ENCODE data around the gene CTDP1. TPM values are rescaled to one million over a fixed set of nuclear protein-coding genes. Genes with fewer than 3 reads are reported as not detected.

CTDP1 gene
- total RNA-seq, 1 experiment from 2014 or later, result 16.1 TPM

- POLR2A ChIA-PET, result no interaction called here
- H3K9me3 Mint-ChIP-seq (ENCODE audit: unreplicated experiment), result no peaks in the 10 kb centered on the region
- H3K27me3 Mint-ChIP-seq (ENCODE audit: insufficient read depth, unreplicated experiment), result no peaks in the 10 kb centered on the region
- DNase-seq, result no peak
- no peaks in the 10 kb centered on the region for H3K4me1 Mint-ChIP-seq (ENCODE audit: low read depth, unreplicated experiment)
- CTCF ChIA-PET, result no interaction called here
- no peak overlapping the region for H3K4me3 Mint-ChIP-seq (ENCODE audit: unreplicated experiment)
- no TSS peak for BruUV-seq (replicated peaks)
- TF ChIP-seq, protein P1, sequence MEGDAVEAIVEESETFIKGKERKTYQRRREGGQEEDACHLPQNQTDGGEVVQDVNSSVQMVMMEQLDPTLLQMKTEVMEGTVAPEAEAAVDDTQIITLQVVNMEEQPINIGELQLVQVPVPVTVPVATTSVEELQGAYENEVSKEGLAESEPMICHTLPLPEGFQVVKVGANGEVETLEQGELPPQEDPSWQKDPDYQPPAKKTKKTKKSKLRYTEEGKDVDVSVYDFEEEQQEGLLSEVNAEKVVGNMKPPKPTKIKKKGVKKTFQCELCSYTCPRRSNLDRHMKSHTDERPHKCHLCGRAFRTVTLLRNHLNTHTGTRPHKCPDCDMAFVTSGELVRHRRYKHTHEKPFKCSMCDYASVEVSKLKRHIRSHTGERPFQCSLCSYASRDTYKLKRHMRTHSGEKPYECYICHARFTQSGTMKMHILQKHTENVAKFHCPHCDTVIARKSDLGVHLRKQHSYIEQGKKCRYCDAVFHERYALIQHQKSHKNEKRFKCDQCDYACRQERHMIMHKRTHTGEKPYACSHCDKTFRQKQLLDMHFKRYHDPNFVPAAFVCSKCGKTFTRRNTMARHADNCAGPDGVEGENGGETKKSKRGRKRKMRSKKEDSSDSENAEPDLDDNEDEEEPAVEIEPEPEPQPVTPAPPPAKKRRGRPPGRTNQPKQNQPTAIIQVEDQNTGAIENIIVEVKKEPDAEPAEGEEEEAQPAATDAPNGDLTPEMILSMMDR (IDR thresholded peaks at IDR 0.05; ENCODE audit: insufficient read depth in 1 of 2, low read depth in 1 of 2, low read length in 1 of 2, severe bottlenecking in 1 of 2, unreplicated experiment in 1 of 2), result no peak
- Histone ChIP-seq H3K4me1 (no peaks in the 10 kb centered on the region), H3K36me3 (ENCODE audit: control insufficient read depth, insufficient read depth, low read length) (no peaks in the 10 kb centered on the region), H3K9me3 (no peaks in the 10 kb centered on the region), H3K27me3 (replicated peaks; ENCODE audit: control insufficient read depth, insufficient read depth, low read length) (no peaks in the 10 kb centered on the region), H3K4me3 (ENCODE audit: low read depth, low read length) (no peak overlapping the region)
- peaks cover 10% of the 10 kb centered on the region for H3K36me3 Mint-ChIP-seq (ENCODE audit: insufficient read depth, unreplicated experiment)
- no peak overlapping the region for H3K27ac Mint-ChIP-seq (ENCODE audit: unreplicated experiment)
- intact Hi-C loops (cut with micrococcal nuclease; ENCODE audit: unreplicated experiment), result no loop called here
These were observed 32.7 kb downstream of the CTDP1 start for GRCh38 chr18:79712206-79712857.

GRCh38 chr18:79713341-79713740 lies 33.7 kb downstream of the CTDP1 start:
- Histone ChIP-seq H3K4me1 (no peaks in the 10 kb centered on the region), H3K36me3 (ENCODE audit: control insufficient read depth, insufficient read depth, low read length) (no peaks in the 10 kb centered on the region), H3K9me3 (no peaks in the 10 kb centered on the region), H3K4me3 (ENCODE audit: low read depth, low read length) (no peak overlapping the region), H3K27me3 (replicated peaks; ENCODE audit: control insufficient read depth, insufficient read depth, low read length) (no peaks in the 10 kb centered on the region)
- no peaks in the 10 kb centered on the region for H3K4me1 Mint-ChIP-seq (ENCODE audit: low read depth, unreplicated experiment)
- no peak overlapping the region for H3K4me3 Mint-ChIP-seq (ENCODE audit: unreplicated experiment)
- POLR2A ChIA-PET, result no interaction called here
- CTCF ChIA-PET, result no interaction called here
- intact Hi-C loops (cut with micrococcal nuclease; ENCODE audit: unreplicated experiment), result no loop called here
- TF ChIP-seq, protein P1 (IDR thresholded peaks at IDR 0.05; ENCODE audit: insufficient read depth in 1 of 2, low read depth in 1 of 2, low read length in 1 of 2, severe bottlenecking in 1 of 2, unreplicated experiment in 1 of 2), result no peak
- DNase-seq, result no peak
- H3K27ac Mint-ChIP-seq (ENCODE audit: unreplicated experiment), result no peak overlapping the region
- no peaks in the 10 kb centered on the region for H3K27me3 Mint-ChIP-seq (ENCODE audit: insufficient read depth, unreplicated experiment)
- BruUV-seq (replicated peaks), result no TSS peak
- peaks cover 11% of the 10 kb centered on the region for H3K36me3 Mint-ChIP-seq (ENCODE audit: insufficient read depth, unreplicated experiment)
- no peaks in the 10 kb centered on the region for H3K9me3 Mint-ChIP-seq (ENCODE audit: unreplicated experiment)

DNA sequence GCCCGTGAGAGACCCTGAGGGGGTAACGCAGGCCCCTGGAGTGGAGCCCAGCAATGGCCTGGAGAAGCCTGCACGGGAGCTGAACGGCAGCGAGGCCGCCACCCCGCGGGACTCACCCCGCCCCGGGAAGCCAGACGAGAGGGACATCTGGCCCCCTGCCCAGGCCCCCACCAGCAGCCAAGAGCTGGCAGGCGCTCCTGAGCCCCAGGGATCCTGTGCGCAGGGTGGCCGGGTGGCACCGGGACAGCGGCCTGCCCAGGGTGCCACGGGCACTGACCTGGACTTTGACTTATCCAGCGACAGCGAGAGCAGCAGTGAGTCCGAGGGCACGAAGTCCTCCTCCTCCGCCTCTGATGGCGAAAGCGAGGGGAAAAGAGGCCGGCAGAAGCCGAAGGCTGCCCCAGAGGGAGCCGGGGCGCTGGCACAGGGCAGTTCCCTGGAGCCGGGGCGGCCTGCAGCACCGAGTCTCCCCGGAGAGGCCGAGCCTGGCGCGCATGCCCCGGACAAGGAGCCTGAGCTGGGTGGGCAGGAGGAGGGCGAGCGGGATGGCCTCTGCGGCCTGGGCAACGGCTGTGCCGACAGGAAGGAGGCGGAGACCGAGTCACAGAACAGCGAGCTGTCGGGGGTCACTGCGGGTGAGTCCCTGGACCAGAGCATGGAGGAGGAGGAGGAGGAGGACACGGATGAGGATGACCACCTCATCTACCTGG lies 35.1 kb downstream of the CTDP1 start:
- H3K9me3 ChIP-seq, result no peaks in the 10 kb centered on the region
- no TSS peak for BruUV-seq (replicated peaks)
- intact Hi-C loops (cut with micrococcal nuclease; ENCODE audit: unreplicated experiment), result no loop called here
- no peaks in the 10 kb centered on the region for H3K27me3 ChIP-seq (replicated peaks; ENCODE audit: control insufficient read depth, insufficient read depth, low read length)
- no peak overlapping the region for H3K4me3 Mint-ChIP-seq (ENCODE audit: unreplicated experiment)
- ChIA-PET CTCF (interaction anchor here (0.7 kb wide), 1 partner anchor 68 kb away, joined by 3 read pairs; no protein-coding TSS in a partner anchor), POLR2A (no interaction called here)
- TF ChIP-seq, protein P1 (IDR thresholded peaks at IDR 0.05; ENCODE audit: insufficient read depth in 1 of 2, low read depth in 1 of 2, low read length in 1 of 2, severe bottlenecking in 1 of 2, unreplicated experiment in 1 of 2), result no peak
- H3K4me3 ChIP-seq (ENCODE audit: low read depth, low read length), result no peak overlapping the region
- peaks cover 20% of the 10 kb centered on the region for H3K36me3 Mint-ChIP-seq (ENCODE audit: insufficient read depth, unreplicated experiment)
- H3K27ac Mint-ChIP-seq (ENCODE audit: unreplicated experiment), result no peak overlapping the region
- DNase-seq, result no peak
- no peaks in the 10 kb centered on the region for H3K4me1 ChIP-seq
- H3K4me1 Mint-ChIP-seq (ENCODE audit: low read depth, unreplicated experiment), result no peaks in the 10 kb centered on the region
- H3K27me3 Mint-ChIP-seq (ENCODE audit: insufficient read depth, unreplicated experiment), result no peaks in the 10 kb centered on the region
- no peaks in the 10 kb centered on the region for H3K36me3 ChIP-seq (ENCODE audit: control insufficient read depth, insufficient read depth, low read length)
- no peaks in the 10 kb centered on the region for H3K9me3 Mint-ChIP-seq (ENCODE audit: unreplicated experiment)
